Measurements from ENCODE around the gene SLC31A1.
"Not testable (repeated sequence)": the region's sequence is repeated elsewhere in the genome, so short reads cannot be mapped to it uniquely, and the experiment has no call there.

SLC31A1 gene

GRCh38 chr9:113220467-113221002 is 809 bp upstream of the SLC31A1 start:
- DNase-seq (ENCODE audit: low read depth in 2 of 2) = no peak

- no peak for DNase-seq (ENCODE audit: low read depth in 2 of 2)
These were observed 597 bp downstream of the SLC31A1 start for GRCh38 chr9:113221800-113222481.

GRCh38 chr9:113222482-113222841 is 1.1 kb downstream of the SLC31A1 start:
- no peak for DNase-seq (ENCODE audit: low read depth in 2 of 2)

GRCh38 chr9:113223963-113224362 is 2.6 kb downstream of the SLC31A1 start:
- DNase-seq (ENCODE audit: low read depth in 2 of 2) = no peak

GRCh38 chr9:113227436-113227835 is 6.1 kb downstream of the SLC31A1 start:
- no peak for DNase-seq (ENCODE audit: low read depth in 2 of 2)

- DNase-seq (ENCODE audit: low read depth in 2 of 2) = no peak
These were observed 6.9 kb downstream of the SLC31A1 start for GRCh38 chr9:113228130-113228665.

- no peak for DNase-seq (ENCODE audit: low read depth in 2 of 2)
These were observed 10.4 kb downstream of the SLC31A1 start for GRCh38 chr9:113231701-113232100.

- not testable (repeated sequence) for DNase-seq (ENCODE audit: low read depth in 2 of 2)
These were observed 14.4 kb downstream of the SLC31A1 start for GRCh38 chr9:113235701-113236255.

GRCh38 chr9:113237026-113237425 is 15.7 kb downstream of the SLC31A1 start:
- DNase-seq (ENCODE audit: low read depth in 2 of 2) = no peak

DNA sequence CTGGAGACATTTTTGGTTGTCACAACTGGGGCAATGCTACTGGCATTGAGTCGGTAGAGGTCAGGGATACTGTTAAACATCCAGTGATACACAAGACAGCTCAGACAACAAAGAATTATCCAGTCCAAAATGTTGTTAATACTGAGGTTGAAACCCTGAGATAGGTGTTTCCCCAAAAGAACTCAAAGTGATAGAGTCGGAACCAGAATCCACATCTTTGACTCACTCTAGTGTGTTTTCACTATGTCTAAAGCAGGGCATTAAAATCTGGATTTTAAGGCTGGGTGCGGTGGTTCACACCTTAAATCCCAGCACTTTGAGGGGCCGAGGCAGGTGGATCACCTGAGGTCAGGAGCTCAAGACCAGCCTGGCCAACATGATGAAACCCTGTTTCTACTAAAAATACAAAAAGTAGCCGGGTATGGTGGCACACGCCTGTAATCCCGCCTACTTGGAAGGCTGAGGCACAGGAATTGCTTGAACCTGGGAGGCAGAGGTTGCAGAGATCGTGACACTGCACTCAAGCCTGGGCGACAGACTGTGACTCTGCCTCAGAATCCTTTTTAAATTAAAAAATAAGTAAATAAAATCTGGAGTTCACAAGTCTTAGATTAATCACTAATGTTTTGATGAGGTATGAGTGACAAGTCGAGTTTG is 17.0 kb downstream of the SLC31A1 start:
- no peak for DNase-seq (ENCODE audit: low read depth in 2 of 2)

DNA sequence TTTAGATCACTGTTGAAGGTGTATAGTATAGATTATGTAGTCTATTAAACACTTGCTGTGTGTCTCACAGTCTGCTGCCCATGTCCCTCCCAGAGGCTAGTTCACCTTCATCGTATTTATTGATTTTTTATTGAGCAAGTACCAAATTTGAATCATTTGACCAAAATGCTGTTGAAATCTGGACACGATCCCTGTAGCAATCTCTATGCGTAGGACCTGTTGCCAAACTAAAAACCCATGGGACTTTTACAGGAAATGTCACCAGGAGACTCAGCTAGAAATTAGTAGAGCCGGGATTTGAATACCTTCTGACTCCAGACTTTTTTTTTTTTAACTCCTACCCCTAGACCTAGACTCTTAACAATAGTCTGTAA is 17.5 kb downstream of the SLC31A1 start:
- no peak for DNase-seq (ENCODE audit: low read depth in 2 of 2)

- DNase-seq (ENCODE audit: low read depth in 2 of 2) = no peak
These were observed 19.8 kb downstream of the SLC31A1 start for GRCh38 chr9:113241161-113241560.

DNA sequence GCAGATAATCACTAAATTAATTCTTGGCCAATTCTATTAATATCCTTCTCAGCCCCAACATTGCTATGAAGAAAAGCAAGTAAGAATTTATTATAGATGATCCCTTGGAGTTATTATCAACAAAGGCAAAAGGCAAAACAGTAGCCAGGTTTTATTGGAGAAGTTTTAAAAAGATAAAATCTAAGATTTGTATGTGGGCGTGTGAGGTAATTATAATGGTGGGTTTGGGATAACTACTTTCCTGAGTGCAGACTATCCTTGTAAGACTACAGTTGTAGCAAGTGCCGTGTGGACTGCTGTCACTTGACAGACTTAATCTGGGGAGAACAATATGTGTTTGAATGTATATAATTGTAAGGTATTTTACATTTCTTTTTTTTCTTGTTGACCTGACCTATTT is 23.2 kb downstream of the SLC31A1 start:
- no peak for DNase-seq (ENCODE audit: low read depth in 2 of 2)

- no peak for DNase-seq (ENCODE audit: low read depth in 2 of 2)
These were observed 24.6 kb downstream of the SLC31A1 start for GRCh38 chr9:113245894-113246293.

DNA sequence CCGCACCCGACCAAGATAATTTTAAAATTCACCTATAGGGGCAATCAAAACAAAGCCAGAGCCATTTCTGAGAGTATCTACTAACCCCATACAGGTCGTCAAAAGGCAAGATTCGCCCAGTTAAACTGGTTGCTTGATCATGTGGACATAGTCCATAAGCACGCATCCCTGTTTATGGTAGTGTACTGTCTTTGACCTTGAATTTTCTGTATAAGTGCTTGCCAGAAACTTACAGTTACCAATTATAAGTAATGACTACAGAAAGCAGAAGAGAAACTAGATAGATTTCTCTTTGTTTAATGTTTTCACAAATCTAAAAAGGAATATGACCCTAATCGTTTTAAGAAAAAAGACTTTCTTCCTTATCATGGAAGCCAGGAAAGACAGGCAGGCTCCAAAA is 25.6 kb downstream of the SLC31A1 start:
- no peak for DNase-seq (ENCODE audit: low read depth in 2 of 2)

DNA sequence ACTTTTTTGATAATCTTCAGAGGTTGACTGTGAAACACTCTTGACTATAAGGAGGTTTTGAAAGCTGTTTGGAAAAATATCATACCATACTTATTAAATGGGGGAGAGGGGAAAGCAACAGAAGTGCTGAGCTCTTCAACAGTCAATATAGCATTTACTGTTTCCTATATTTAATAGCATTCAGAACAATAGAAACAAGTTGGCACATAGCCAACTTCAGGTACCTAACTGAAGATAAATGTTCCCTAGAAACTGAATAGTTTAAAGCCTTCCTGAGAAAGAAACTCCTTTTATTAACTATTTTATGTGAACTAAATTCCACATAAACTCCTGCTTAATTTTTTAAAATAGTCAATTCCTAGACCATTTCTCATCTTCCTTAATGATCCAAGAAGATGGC is 26.3 kb downstream of the SLC31A1 start:
- DNase-seq (ENCODE audit: low read depth in 2 of 2) = no peak

- DNase-seq (ENCODE audit: low read depth in 2 of 2) = not testable (repeated sequence)
These were observed 28.3 kb downstream of the SLC31A1 start for GRCh38 chr9:113249661-113250060.

DNA sequence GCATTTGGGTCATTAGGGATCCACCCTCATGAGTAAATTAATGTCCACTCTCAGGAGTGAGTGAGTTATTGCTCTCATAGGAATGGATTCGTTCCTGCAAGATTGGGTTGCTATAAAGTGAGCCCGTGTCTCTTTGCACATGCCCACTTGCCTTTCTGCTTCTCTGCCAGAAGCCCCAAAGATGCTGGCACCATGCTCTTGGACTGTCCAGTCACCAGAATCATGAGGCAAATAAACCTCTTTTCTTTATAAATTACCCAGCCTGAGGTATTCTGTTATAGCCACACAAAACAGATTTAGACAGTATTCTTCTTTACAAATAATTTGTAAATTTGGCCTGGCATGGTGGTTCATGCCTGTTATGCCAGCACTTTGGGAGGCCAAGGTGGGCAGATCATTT is 29.5 kb downstream of the SLC31A1 start:
- no peak for DNase-seq (ENCODE audit: low read depth in 2 of 2)

- no peak for DNase-seq (ENCODE audit: low read depth in 2 of 2)
These were observed 33.6 kb downstream of the SLC31A1 start for GRCh38 chr9:113254991-113255390.

- no peak for DNase-seq (ENCODE audit: low read depth in 2 of 2)
These were observed 34.1 kb downstream of the SLC31A1 start for GRCh38 chr9:113255438-113255837.

GRCh38 chr9:113257863-113258262 is 36.5 kb downstream of the SLC31A1 start:
- DNase-seq (ENCODE audit: low read depth in 2 of 2) = no peak

DNA sequence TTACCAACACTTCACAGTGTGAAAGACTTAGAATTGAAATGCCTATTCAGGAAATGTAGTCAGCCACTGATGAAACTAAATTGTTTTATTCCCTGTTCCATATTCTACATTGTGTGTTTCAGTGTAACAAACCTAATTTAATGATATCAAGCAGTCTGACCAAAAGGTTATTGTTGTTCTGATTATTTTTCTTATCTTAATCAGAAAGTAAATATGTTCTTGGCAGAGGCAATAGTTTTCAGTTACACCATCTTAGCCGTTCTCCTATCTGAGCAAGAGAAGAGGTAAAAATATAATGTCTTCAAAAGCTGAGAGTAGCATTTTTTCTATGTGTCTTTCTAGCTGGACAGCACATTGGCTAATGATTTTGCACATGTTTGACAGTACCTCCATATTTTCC is 36.9 kb downstream of the SLC31A1 start:
- no peak for DNase-seq (ENCODE audit: low read depth in 2 of 2)
